ENCODE results near the gene LTA4H.

DNA sequence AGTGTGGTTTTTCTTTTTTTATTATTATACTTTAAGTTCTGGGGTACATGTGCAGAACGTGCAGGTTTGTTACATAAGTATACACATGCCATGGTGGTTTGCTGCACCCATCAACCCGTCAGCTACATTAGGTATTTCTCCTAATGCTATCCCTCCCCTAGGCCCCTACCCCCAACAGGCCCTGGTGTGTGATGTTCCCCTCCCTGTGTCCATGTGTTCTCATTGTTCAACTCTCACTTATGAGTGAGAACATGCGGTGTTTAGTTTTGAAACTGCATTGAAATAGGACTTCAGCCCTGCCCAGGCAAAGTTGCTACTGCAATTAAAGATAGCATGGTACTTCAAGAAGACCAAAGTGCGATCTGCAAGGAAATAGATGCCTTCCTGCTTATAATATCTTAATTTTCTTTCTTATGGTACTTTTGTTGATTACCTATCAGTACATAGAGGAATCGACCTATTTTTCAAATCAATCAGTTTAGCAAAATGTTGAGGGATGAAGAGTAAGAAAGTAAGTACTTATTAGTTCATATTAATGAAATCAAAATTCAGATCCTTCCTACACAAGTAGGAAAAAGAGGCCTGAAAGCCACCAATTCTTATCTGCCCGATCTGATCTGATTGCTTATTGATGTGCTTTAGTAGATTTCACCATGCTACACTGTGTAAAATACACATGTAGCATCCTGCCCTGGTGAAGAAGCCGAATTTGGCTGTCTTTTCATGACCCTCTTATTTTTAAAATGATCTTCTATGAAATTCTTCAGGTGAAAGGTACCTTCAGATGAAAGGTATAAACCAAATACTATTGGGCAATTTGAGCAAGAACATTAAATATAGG, 1.6 kb downstream of the LTA4H start:
- TF ChIP-seq, protein P1, sequence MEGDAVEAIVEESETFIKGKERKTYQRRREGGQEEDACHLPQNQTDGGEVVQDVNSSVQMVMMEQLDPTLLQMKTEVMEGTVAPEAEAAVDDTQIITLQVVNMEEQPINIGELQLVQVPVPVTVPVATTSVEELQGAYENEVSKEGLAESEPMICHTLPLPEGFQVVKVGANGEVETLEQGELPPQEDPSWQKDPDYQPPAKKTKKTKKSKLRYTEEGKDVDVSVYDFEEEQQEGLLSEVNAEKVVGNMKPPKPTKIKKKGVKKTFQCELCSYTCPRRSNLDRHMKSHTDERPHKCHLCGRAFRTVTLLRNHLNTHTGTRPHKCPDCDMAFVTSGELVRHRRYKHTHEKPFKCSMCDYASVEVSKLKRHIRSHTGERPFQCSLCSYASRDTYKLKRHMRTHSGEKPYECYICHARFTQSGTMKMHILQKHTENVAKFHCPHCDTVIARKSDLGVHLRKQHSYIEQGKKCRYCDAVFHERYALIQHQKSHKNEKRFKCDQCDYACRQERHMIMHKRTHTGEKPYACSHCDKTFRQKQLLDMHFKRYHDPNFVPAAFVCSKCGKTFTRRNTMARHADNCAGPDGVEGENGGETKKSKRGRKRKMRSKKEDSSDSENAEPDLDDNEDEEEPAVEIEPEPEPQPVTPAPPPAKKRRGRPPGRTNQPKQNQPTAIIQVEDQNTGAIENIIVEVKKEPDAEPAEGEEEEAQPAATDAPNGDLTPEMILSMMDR (IDR thresholded peaks at IDR 0.05): no peak
- no peak for TF ChIP-seq POLR2A (IDR thresholded peaks at IDR 0.05)

Measured in esophagus squamous epithelium (tissue), 4 donors.